ENCODE data around the gene AP5Z1. TPM values are rescaled to one million over a fixed set of nuclear protein-coding genes. Genes with fewer than 3 reads are reported as not detected.

Gene AP5Z1
- total and polyA plus RNA-seq, 2 of the 4 experiments (the other 2 are of a cell fraction) = 9.7 to 38.7 TPM

GRCh38 chr7:4834601-4835397 is 59.4 kb downstream of the AP5Z1 start:
- Histone ChIP-seq H3K36me3 (ENCODE audit: control insufficient read depth, insufficient read depth, low read length) (no peaks in the 10 kb centered on the region), H3K4me1 (ENCODE audit: control insufficient read depth, insufficient read depth, low read length) (no peaks in the 10 kb centered on the region), H2BK5ac (ENCODE audit: low read depth, low read length, poor library complexity, severe bottlenecking) (no peak overlapping the region), H3K56ac (ENCODE audit: extremely low read depth, insufficient read depth, low read length) (no peak overlapping the region), H3K23ac (ENCODE audit: low read depth, low read length) (no peak overlapping the region), H3K4me2 (ENCODE audit: low read depth, low read length) (no peak overlapping the region), H2AFZ (replicated peaks; ENCODE audit: low read length, poor library complexity) (no peak overlapping the region), H4K5ac (ENCODE audit: low read depth, low read length) (no peak overlapping the region), H2AK9ac (replicated peaks; ENCODE audit: low read depth, low read length, poor library complexity) (no peak overlapping the region), H3K9me3 (ENCODE audit: control insufficient read depth, insufficient read depth, low read length) (no peaks in the 10 kb centered on the region), H3K27me3 (ENCODE audit: control insufficient read depth, insufficient read depth, low read length) (peaks cover 1% of the 10 kb centered on the region; the same call in 1 of the 2 replicates), H3K4me3 (ENCODE audit: insufficient read depth, low read depth, low read length) (no peak overlapping the region), H3K79me1 (ENCODE audit: low read depth in 1 of 2, low read length in 2 of 2) (no peaks in the 10 kb centered on the region), H2BK15ac (ENCODE audit: low read depth, low read length) (no peak overlapping the region), H2BK120ac (ENCODE audit: low read depth, low read length) (no peak overlapping the region), H4K20me1 (ENCODE audit: insufficient read depth, low read length) (no peaks in the 10 kb centered on the region), H3K18ac (ENCODE audit: low read depth, low read length) (no peak overlapping the region), H3K27ac (ENCODE audit: insufficient read depth, low read length) (no peak overlapping the region), H4K8ac (ENCODE audit: low read depth in 2 of 2, low read length in 2 of 2) (no peak overlapping the region), H2AK5ac (ENCODE audit: low read depth, low read length) (no peak overlapping the region), H3K9me1 (ENCODE audit: insufficient read depth, low read length) (no peaks in the 10 kb centered on the region), H3K4ac (ENCODE audit: low read depth, low read length) (no peak overlapping the region), H2BK20ac (ENCODE audit: low read depth, low read length) (no peak overlapping the region), H4K91ac (ENCODE audit: insufficient read depth, low read depth, low read length) (no peak overlapping the region), H3K9ac (ENCODE audit: low read depth, low read length) (no peak overlapping the region), H3K14ac (replicated peaks; ENCODE audit: low read depth, low read length) (no peak overlapping the region)
- no peak for ATAC-seq (ENCODE audit: low read depth)
- intact Hi-C loops (cut with micrococcal nuclease) (no loop called here), in situ Hi-C loops (cut with MboI; ENCODE audit: low sequenced_read_pairs) (no loop called here), dilution Hi-C loops (cut with HindIII; ENCODE audit: low sequenced_read_pairs, unreplicated experiment) (no loop called here)
- 92% methylated on average over 10 of the region's 60 CpGs; no CpG with 5 or more reads in 1 of the 2 experiments for WGBS, 2 experiments (ENCODE audit: extremely low coverage in 2 of 2, insufficient read length in 1 of 2)
- no peak for DNase-seq
- TF ChIP-seq CTCF (conservative IDR thresholded peaks at IDR 0.05; ENCODE audit: low read depth, low read length) (no peak), CHD1 (IDR thresholded peaks at IDR 0.05; ENCODE audit: low read depth, low read length) (no peak), USF2 (IDR thresholded peaks at IDR 0.05; ENCODE audit: low read depth, low read length) (no peak), NFE2L2 (IDR thresholded peaks at IDR 0.05; ENCODE audit: low read depth, low read length) (no peak)
- TF ChIP-seq, protein P1, sequence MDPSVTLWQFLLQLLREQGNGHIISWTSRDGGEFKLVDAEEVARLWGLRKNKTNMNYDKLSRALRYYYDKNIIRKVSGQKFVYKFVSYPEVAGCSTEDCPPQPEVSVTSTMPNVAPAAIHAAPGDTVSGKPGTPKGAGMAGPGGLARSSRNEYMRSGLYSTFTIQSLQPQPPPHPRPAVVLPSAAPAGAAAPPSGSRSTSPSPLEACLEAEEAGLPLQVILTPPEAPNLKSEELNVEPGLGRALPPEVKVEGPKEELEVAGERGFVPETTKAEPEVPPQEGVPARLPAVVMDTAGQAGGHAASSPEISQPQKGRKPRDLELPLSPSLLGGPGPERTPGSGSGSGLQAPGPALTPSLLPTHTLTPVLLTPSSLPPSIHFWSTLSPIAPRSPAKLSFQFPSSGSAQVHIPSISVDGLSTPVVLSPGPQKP (IDR thresholded peaks at IDR 0.05; ENCODE audit: borderline replicate concordance, low read depth, low read length) = no peak
- ChIA-PET POLR2A (ENCODE audit: unreplicated experiment) (no interaction called here), CTCF (no interaction called here)
- BruUV-seq (replicated peaks) = no TSS peak
